HCT116 (cell line): ENCODE measurements around the gene ADGRG4. TPM values are rescaled to one million over a fixed set of nuclear protein-coding genes. Genes with fewer than 3 reads are reported as not detected.

ENCODE experiments used
- ATAC-seq: fragments of 200-7000 bp; cut with Tn5 transposase; 2 replicates; pipeline ENCODE4 v1.9.1; 2020; ENCODE audit warnings: mild to moderate bottlenecking, moderate library complexity
- BruUV-seq: library from RNA; stranded (reverse); fragments of 400-500 nt; replicated peaks from 2 replicates; lab custom pipeline; 2021; lab: Mats Ljungman, UMichigan
- CTCF ChIA-PET: fragments of 300-600 bp; sonication (Branson Sonifier 250); formaldehyde crosslinking; loops from one replicate; lab custom pipeline; 2021; ENCODE audit warnings: antibody characterized with exemption; lab: Charles Lee
- POLR2A ChIA-PET: fragments of 300-600, 350-600 bp; sonication (Branson Sonifier 250); formaldehyde crosslinking; loops from one replicate; lab custom pipeline; 2021; ENCODE audit warnings: antibody characterized with exemption; lab: Charles Lee
- RAD21 ChIA-PET, 2 experiments: fragments of 300-600 bp; sonication (Branson Sonifier 250); formaldehyde crosslinking; loops; one replicate each; lab custom pipeline; 2023; ENCODE audit warnings: low total read pairs in 2 of 2; ENCODE audit not compliant: uncharacterized antibody in 2 of 2, unreplicated experiment in 2 of 2, low non-redundant PET in 1 of 2; lab: Charles Lee
- DNase-seq: peaks from one replicate; pipeline ENCODE4 v3.0.0-alpha.2; 2010; ENCODE audit warnings: low read depth, low spot score
- H2AFZ ChIP-seq: fragments of 200-600 bp; shearing (Covaris generic), sonication (generic); 2 replicates; pipeline ENCODE4 v1.6.1; 2017; ENCODE audit warnings: low read depth, mixed run types, mixed read lengths, antibody characterized with exemption, low read length; ENCODE audit not compliant: poor library complexity, severe bottlenecking
- H3K27ac ChIP-seq: 2 replicates; pipeline ENCODE4 v1.5.1; 2012; ENCODE audit warnings: low read depth, low read length
- H3K27me3 ChIP-seq: fragments of 200-600 bp; sonication (generic); 2 replicates; pipeline ENCODE4 v1.6.1; 2016; ENCODE audit warnings: mixed run types, low read length, mixed read lengths; ENCODE audit not compliant: insufficient read depth
- H3K36me3 ChIP-seq, 2 experiments: fragments of 200-500 bp in 1 of 2; fragments of 200-600 bp in 1 of 2; sonication (Bioruptor generic) in 1 of 2; sonication (generic) in 1 of 2; 2 replicates each; pipeline versions ENCODE4 v1.5.1 to v1.6.1; 2014 to 2016; ENCODE audit warnings: low read length in 2 of 2, inconsistent platforms in 1 of 2, mixed read lengths in 1 of 2, mixed run types in 1 of 2; ENCODE audit not compliant: insufficient read depth in 2 of 2, control insufficient read depth in 1 of 2
- H3K4me1 ChIP-seq, 2 experiments: fragments of 200-600 bp in 1 of 2; sonication (generic) in 1 of 2; 2 replicates each; pipeline versions ENCODE4 v1.5.1 to v1.6.1; 2012 to 2017; ENCODE audit warnings: low read length in 2 of 2, inconsistent platforms in 1 of 2, mild to moderate bottlenecking in 1 of 2, mixed read lengths in 1 of 2, mixed run types in 1 of 2, moderate library complexity in 1 of 2; ENCODE audit not compliant: insufficient read depth in 2 of 2, control insufficient read depth in 1 of 2
- H3K4me2 ChIP-seq: fragments of 200-600 bp; sonication (generic); 2 replicates; pipeline ENCODE4 v1.6.1; 2017; ENCODE audit warnings: mixed run types, low read length, mixed read lengths
- H3K4me3 ChIP-seq, 2 experiments: fragments of 200-600 bp in 1 of 2; sonication (generic) in 1 of 2; replicated peaks in 1 of 2; 2 replicates each; pipeline ENCODE4 v1.5.1; 2011 to 2016; ENCODE audit warnings: low read length in 2 of 2, control low read depth in 1 of 2, low read depth in 1 of 2, mild to moderate bottlenecking in 1 of 2, mixed read lengths in 1 of 2, mixed run types in 1 of 2
- H3K79me2 ChIP-seq: fragments of 200-600 bp; sonication (generic); 2 replicates; pipeline ENCODE4 v1.6.1; 2017; ENCODE audit warnings: mild to moderate bottlenecking, mixed run types, low read length, moderate library complexity, mixed read lengths; ENCODE audit not compliant: insufficient read depth
- H3K9ac ChIP-seq: fragments of 200-600 bp; sonication (generic); 2 replicates; pipeline ENCODE4 v1.6.1; 2016; ENCODE audit warnings: low read length, mixed read lengths
- H3K9me2 ChIP-seq: fragments of 200-600 bp; sonication (generic), shearing (Covaris generic); 2 replicates; pipeline ENCODE4 v1.6.1; 2017; ENCODE audit warnings: mixed run types, mild to moderate bottlenecking, moderate library complexity; ENCODE audit not compliant: insufficient read depth
- H3K9me3 ChIP-seq, 2 experiments: fragments of 200-500 bp in 1 of 2; fragments of 200-600 bp in 1 of 2; sonication (Bioruptor generic) in 1 of 2; sonication (generic) in 1 of 2; 2 replicates each; pipeline ENCODE4 v1.6.1; 2014 to 2017; ENCODE audit warnings: low read length in 2 of 2, mixed read lengths in 2 of 2, inconsistent platforms in 1 of 2, low read depth in 1 of 2, mild to moderate bottlenecking in 1 of 2, mixed run types in 1 of 2, moderate library complexity in 1 of 2; ENCODE audit not compliant: control insufficient read depth in 1 of 2, insufficient read depth in 1 of 2
- H4K20me1 ChIP-seq: fragments of 200-600 bp; sonication (generic), shearing (Covaris generic); 2 replicates; pipeline ENCODE4 v1.6.1; 2017; ENCODE audit warnings: mixed run types, mild to moderate bottlenecking, moderate library complexity; ENCODE audit not compliant: insufficient read depth
- CBX3 ChIP-seq: IDR thresholded peaks from 2 replicates; pipeline ENCODE4 v1.6.1; 2012; ENCODE audit warnings: low read depth
- CEBPB ChIP-seq: IDR thresholded peaks from 2 replicates; pipeline ENCODE4 v1.6.1; 2012; ENCODE audit warnings: low read depth
- EGR1 ChIP-seq: IDR thresholded peaks from 2 replicates; pipeline ENCODE4 v1.6.1; 2012; ENCODE audit warnings: low read depth
- EZH2 ChIP-seq: fragments of 200-600 bp; sonication (generic); IDR thresholded peaks from 2 replicates; pipeline ENCODE4 v1.6.1; 2017; ENCODE audit warnings: antibody characterized with exemption, mixed run types
- EZH2phosphoT487 ChIP-seq: fragments of 200-600 bp; IDR thresholded peaks from 2 replicates; pipeline ENCODE4 v1.6.1; 2018; ENCODE audit warnings: antibody characterized with exemption, borderline replicate concordance
- FOSL1 ChIP-seq: IDR thresholded peaks from 2 replicates; pipeline ENCODE4 v1.6.1; 2012; ENCODE audit warnings: low read depth
- JUND ChIP-seq: IDR thresholded peaks from 2 replicates; pipeline ENCODE4 v1.6.1; 2012
- RAD21 ChIP-seq: IDR thresholded peaks from 2 replicates; pipeline ENCODE4 v1.6.1; 2012; ENCODE audit warnings: low read depth, mild to moderate bottlenecking
- YY1 ChIP-seq: IDR thresholded peaks from 2 replicates; pipeline ENCODE4 v1.6.1; 2011; ENCODE audit warnings: low read length, low read depth, moderate library complexity, mild to moderate bottlenecking; ENCODE audit not compliant: insufficient replicate concordance; ENCODE audit errors: extremely low read depth
- ZFX ChIP-seq: fragments of 450-650 bp; IDR thresholded peaks from 2 replicates; pipeline ENCODE4 v1.6.1; 2017
- ZNF274 ChIP-seq: fragments of 200-500 bp; sonication (Bioruptor generic); IDR thresholded peaks from 2 replicates; pipeline ENCODE4 v1.6.1; 2014; ENCODE audit warnings: mild to moderate bottlenecking, low read depth, low read length, inconsistent platforms
- intact Hi-C: fragments of 100-400 bp; cut with micrococcal nuclease; formaldehyde crosslinking; loops from 2 replicates; pipeline ENCODE4 v1.10.0; 2022
- total RNA-seq: library from RNA; stranded (reverse); gene quantifications from one replicate; pipeline ENCODE4 v1.2.1, GENCODE V29; 2021; ENCODE audit not compliant: unreplicated experiment
- TF ChIP-seq, protein P1 (sequence below): IDR thresholded peaks from 2 replicates; pipeline ENCODE4 v1.6.1; 2012
- TF ChIP-seq, protein P2 (sequence below): IDR thresholded peaks from 2 replicates; pipeline ENCODE4 v1.6.1; 2011; ENCODE audit warnings: mild to moderate bottlenecking, low read length, moderate library complexity; ENCODE audit not compliant: insufficient replicate concordance; ENCODE audit errors: extremely low read depth

Gene ADGRG4
- total RNA-seq, 1 experiment from 2014 or later = not detected

- H3K4me3 ChIP-seq = no peak overlapping the region
- H3K4me2 ChIP-seq = no peak overlapping the region
- BruUV-seq = no TSS peak
- ChIA-PET RAD21 (no interaction called here), POLR2A (no interaction called here), CTCF (interaction anchor here (3.2 kb wide), 1 partner anchor 242 kb away, joined by 20 read pairs; no protein-coding TSS in a partner anchor)
- peaks cover 0 to 7% of the 10 kb centered on the region in 2 experiments; a peak in 2 of 4 replicates for H3K4me1 ChIP-seq
- no peaks in the 10 kb centered on the region for H3K36me3 ChIP-seq
- H3K27ac ChIP-seq = no peak overlapping the region
- ATAC-seq = no peak
- no peaks in the 10 kb centered on the region for H3K27me3 ChIP-seq
- no peaks in the 10 kb centered on the region for H3K9me2 ChIP-seq
- TF ChIP-seq JUND (no peak), EGR1 (no peak), CEBPB (no peak), RAD21 (no peak), FOSL1 (no peak), ZFX (no peak)
- intact Hi-C loops = loop anchor here (10.0 kb wide), 1 partner anchor 105 kb away; no protein-coding TSS in a partner anchor
- H3K9me3 ChIP-seq = no peaks in the 10 kb centered on the region
- no peak overlapping the region for H3K9ac ChIP-seq
- no peak overlapping the region for H2AFZ ChIP-seq
- no peak for DNase-seq
- no peaks in the 10 kb centered on the region for H3K79me2 ChIP-seq
- H4K20me1 ChIP-seq = no peaks in the 10 kb centered on the region
These were observed 30.8 kb upstream of the ADGRG4 start for GRCh38 chrX:136269921-136270320.

DNA sequence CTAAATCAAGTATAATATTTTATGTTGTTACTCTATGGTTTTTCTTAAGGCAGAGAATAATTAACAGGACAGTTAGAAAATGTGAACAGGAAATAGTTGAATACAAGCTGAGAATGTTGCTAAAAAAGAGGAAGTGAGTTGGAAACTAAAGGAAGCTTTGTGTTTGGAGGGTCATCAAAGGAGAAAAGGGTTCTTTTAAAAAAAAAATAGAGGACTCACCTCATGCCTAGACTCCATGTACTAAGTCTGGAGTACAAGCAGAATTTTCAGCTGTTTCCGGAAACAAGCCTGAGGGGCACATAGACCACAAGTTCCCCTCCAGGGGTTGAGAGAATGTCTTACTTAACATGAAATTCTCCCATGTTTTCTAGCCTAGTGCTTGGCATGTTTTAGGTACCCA lies 29.5 kb upstream of the ADGRG4 start:
- Histone ChIP-seq H3K36me3 (no peaks in the 10 kb centered on the region), H3K79me2 (no peaks in the 10 kb centered on the region), H3K4me2 (no peak overlapping the region), H3K4me3 (no peak overlapping the region), H2AFZ (no peak overlapping the region), H3K27me3 (no peaks in the 10 kb centered on the region), H4K20me1 (no peaks in the 10 kb centered on the region), H3K9ac (no peak overlapping the region), H3K9me2 (no peaks in the 10 kb centered on the region), H3K9me3 (no peaks in the 10 kb centered on the region), H3K27ac (no peak overlapping the region), H3K4me1 (peaks cover 0 to under 1% of the 10 kb centered on the region in 2 experiments; a peak in 2 of 4 replicates)
- no peak for DNase-seq
- ChIA-PET CTCF (interaction anchor here (0.7 to 1.2 kb wide), 2 partner anchors 218 to 243 kb away, joined by 5 read pairs; no protein-coding TSS in a partner anchor), RAD21 (no interaction called here), POLR2A (no interaction called here)
- BruUV-seq = no TSS peak
- no peak for TF ChIP-seq YY1
- no peak for TF ChIP-seq EZH2phosphoT487
- no peak for TF ChIP-seq CBX3
- no peak for TF ChIP-seq CEBPB
- TF ChIP-seq ZNF274 = no peak
- TF ChIP-seq EGR1 = no peak
- TF ChIP-seq, protein P1, sequence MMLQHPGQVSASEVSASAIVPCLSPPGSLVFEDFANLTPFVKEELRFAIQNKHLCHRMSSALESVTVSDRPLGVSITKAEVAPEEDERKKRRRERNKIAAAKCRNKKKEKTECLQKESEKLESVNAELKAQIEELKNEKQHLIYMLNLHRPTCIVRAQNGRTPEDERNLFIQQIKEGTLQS = no peak
- no peak for TF ChIP-seq EZH2
- TF ChIP-seq, protein P2, sequence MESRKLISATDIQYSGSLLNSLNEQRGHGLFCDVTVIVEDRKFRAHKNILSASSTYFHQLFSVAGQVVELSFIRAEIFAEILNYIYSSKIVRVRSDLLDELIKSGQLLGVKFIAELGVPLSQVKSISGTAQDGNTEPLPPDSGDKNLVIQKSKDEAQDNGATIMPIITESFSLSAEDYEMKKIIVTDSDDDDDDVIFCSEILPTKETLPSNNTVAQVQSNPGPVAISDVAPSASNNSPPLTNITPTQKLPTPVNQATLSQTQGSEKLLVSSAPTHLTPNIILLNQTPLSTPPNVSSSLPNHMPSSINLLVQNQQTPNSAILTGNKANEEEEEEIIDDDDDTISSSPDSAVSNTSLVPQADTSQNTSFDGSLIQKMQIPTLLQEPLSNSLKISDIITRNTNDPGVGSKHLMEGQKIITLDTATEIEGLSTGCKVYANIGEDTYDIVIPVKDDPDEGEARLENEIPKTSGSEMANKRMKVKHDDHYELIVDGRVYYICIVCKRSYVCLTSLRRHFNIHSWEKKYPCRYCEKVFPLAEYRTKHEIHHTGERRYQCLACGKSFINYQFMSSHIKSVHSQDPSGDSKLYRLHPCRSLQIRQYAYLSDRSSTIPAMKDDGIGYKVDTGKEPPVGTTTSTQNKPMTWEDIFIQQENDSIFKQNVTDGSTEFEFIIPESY = no peak
- ATAC-seq = no peak
- intact Hi-C loops = no loop called here
